GM12865 (cell line): ENCODE data around the gene SBF1.

Experiments
- DNase-seq: peaks from one replicate; pipeline ENCODE4 v3.0.0; 2010; ENCODE audit warnings: low read depth
- H3K4me3 ChIP-seq: 2 replicates; pipeline ENCODE4 v1.5.1; 2011; ENCODE audit warnings: mild to moderate bottlenecking, low read depth, low read length, control low read depth
- TF ChIP-seq, protein P1 (sequence below): IDR thresholded peaks from 2 replicates; pipeline ENCODE4 v1.5.1; 2011; ENCODE audit warnings: low read length, control low read depth, low read depth, inconsistent platforms; ENCODE audit not compliant: insufficient read depth; ENCODE audit errors: missing control alignments

SBF1 gene

DNA sequence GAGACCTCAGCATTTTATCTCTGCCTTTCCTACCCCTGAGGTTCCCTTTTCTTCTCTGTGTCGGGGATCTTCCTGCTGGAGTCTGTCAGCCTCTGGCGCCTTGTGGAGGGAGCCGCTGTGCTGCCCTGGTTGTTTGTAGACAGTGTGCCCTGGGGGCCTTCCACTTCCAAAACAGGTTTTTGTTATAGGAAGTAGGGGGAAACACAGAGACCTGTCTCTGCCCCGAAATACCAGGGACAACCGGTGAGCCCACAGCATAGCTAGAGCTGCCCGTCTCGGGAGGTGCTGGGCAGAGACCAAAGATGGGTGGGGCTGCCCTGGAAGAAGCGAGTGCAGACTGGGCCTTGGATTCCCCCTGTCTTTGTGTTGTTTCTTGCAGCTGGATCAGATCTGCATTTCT lies 41.2 kb upstream of the SBF1 start:
- TF ChIP-seq, protein P1, sequence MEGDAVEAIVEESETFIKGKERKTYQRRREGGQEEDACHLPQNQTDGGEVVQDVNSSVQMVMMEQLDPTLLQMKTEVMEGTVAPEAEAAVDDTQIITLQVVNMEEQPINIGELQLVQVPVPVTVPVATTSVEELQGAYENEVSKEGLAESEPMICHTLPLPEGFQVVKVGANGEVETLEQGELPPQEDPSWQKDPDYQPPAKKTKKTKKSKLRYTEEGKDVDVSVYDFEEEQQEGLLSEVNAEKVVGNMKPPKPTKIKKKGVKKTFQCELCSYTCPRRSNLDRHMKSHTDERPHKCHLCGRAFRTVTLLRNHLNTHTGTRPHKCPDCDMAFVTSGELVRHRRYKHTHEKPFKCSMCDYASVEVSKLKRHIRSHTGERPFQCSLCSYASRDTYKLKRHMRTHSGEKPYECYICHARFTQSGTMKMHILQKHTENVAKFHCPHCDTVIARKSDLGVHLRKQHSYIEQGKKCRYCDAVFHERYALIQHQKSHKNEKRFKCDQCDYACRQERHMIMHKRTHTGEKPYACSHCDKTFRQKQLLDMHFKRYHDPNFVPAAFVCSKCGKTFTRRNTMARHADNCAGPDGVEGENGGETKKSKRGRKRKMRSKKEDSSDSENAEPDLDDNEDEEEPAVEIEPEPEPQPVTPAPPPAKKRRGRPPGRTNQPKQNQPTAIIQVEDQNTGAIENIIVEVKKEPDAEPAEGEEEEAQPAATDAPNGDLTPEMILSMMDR, result no peak
- no peak overlapping the region for H3K4me3 ChIP-seq
- DNase-seq, result no peak

GRCh38 chr22:50513175-50513574 lies 38.3 kb upstream of the SBF1 start:
- TF ChIP-seq, protein P1, result no peak
- H3K4me3 ChIP-seq, result no peak overlapping the region
- no peak for DNase-seq

DNA sequence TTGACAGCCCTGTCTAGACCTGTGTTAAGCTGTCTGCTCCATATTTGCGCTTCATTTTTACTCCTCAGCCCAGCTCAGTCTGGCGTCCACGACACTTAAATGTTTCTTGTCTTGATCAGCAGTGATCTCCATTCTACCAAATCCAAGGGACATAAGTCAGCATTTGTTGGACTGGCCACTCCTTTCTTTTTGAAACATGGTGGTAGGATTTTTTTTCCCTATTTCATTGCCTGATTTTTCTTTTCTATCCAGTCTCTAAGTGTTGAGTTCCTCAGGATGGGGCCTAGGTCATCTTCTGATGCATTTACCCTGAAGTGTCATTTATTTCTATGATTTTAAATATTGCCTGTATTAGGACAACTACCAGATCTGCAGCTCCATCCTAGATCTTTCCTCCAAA lies 34.1 kb upstream of the SBF1 start:
- TF ChIP-seq, protein P1, result no peak
- H3K4me3 ChIP-seq, result peak overlapping the region; percentile 83
- DNase-seq, result peak; percentile 13

- peak; percentile 99 for DNase-seq
- TF ChIP-seq, protein P1, result no peak
- peak within 1 kb of the TSS; percentile 88 for H3K4me3 ChIP-seq
Measured at GRCh38 chr22:50507991-50508884, 33.4 kb upstream of the SBF1 start, which contains the start of gene NCAPH2. Gene NCAPH2, plus strand, starts transcription at chr22:50508224. Its CDS starts 114 bp downstream, at chr22:50508338.

DNA sequence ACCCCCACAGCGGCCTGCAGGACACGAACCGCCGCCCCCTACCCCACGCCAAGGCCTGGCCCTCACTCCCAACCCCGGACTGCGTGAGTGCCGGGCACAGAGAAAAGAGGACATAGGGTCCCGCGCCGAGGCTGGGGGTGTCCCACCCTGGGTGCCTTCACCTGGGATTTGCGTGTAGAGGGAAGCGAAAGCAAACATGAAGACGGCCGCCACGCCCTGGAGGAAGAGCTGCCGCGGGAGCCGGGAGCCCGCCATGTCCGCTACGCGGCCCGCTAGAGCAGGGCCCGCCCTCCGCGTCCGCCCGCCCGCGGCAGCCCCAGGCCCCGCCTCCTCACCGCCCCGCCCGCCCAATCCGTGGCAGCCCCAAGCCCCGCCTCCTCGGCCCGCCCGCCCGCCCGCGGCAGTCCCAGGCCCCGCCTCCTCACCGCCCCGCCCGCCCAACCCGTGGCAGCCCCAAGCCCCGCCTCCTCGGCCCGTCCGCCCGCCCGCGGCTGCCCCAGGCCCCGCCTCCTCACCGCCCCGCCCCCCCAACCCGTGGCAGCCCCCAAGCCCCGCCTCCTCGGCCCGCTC lies 32.7 kb upstream of the SBF1 start, which contains the start of gene LMF2:
TSS of gene LMF2 (minus strand) at position 282 of the 570 bp plus-strand sequence. CDS start at position 255, 27 bp downstream.
- TF ChIP-seq, protein P1, result no peak
- DNase-seq, result no peak
- peak within 1 kb of the TSS; percentile 88 for H3K4me3 ChIP-seq

GRCh38 chr22:50506611-50507420 lies 32.0 kb upstream of the SBF1 start:
- TF ChIP-seq, protein P1, result no peak
- peak; percentile 29 for DNase-seq
- peak overlapping the region; percentile 88 for H3K4me3 ChIP-seq
